Right ventricle myocardium inferior (tissue), 1 donor: ENCODE measurements around the gene URB1. TPM values are rescaled to one million over a fixed set of nuclear protein-coding genes. Genes with fewer than 3 reads are reported as not detected.
"Not testable (repeated sequence)": the region's sequence is repeated elsewhere in the genome, so short reads cannot be mapped to it uniquely, and the experiment has no call there.

Experiments
- ATAC-seq: fragments of 200-7000 bp; cut with Tn5 transposase; one replicate; pipeline ENCODE4 v1.9.1; 2020; ENCODE audit warnings: mild to moderate bottlenecking, moderate library complexity
- DNase-seq: peaks from one replicate; pipeline ENCODE4 v3.0.0; 2021; ENCODE audit errors: missing footprints
- intact Hi-C: fragments of 100-400 bp; cut with DNase I; formaldehyde crosslinking; loops from one replicate; pipeline ENCODE4 v1.11.0; 2022
- total RNA-seq: library from RNA; stranded (reverse); fragmentation: NEBNext Ultra II Directional; extraction: Animal tissue kit (Norgen Biotek cat#: 25700); gene quantifications from one replicate; pipeline ENCODE4 v1.2.1, GENCODE V29; 2021
- donor health status: DM: no; HTN: yes; CAD: no; lungs with severe emphysema.

The URB1 gene
- total RNA-seq, 1 donor from 2014 or later, result 11.6 TPM

DNA sequence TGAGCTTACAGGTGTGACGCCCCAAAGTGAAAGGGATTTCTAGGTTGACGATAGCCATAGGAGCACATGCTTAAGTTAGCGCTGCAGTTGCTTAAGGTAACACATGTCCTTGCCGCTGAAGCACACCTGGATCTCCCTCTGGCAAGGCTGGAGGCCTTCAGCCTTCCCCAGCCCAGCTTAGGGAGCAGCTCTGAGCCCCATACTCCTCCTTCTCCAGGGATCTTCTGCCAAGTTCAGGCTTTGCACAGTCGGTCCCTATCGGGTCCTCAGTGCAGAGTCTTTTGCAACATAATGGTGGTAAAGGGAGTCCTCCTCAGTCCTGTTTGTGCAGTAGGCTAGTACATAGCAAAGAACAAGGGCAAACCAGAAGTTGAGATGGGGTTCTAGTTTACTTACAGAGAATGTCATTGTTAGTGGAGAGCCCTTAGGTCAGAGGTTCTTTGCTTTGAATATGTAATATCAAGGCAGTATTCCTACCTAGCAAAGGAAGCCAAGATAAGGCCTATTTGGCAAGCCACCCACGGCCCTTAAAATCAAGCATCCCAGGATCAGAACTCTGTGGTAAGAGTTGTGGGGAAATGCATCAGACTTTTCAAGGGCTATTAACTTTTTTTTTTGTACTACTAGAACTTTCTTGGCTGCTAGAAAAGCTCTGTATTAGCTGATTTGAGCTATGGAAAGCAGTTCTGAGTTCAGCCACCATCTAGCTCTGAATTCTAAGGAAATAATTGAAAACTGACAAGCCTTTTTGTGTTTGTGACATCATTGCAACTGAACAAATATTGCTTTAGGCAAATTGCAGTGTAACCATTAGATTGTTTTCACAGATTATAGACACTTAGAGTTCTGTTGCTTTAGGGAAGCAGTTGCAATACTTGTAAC, 21.1 kb upstream of the URB1 start:
- no peak for ATAC-seq
- intact Hi-C loops, result loop anchor here (2.0 to 5.0 kb wide), 3 partner anchors 43 to 198 kb away; partner anchors contain the start of gene CFAP298
- DNase-seq, result no peak

GRCh38 chr21:32413015-32413504, 20.2 kb upstream of the URB1 start:
- intact Hi-C loops, result loop anchor here (2.0 to 5.0 kb wide), 3 partner anchors 44 to 199 kb away; partner anchors contain the start of gene CFAP298

DNA sequence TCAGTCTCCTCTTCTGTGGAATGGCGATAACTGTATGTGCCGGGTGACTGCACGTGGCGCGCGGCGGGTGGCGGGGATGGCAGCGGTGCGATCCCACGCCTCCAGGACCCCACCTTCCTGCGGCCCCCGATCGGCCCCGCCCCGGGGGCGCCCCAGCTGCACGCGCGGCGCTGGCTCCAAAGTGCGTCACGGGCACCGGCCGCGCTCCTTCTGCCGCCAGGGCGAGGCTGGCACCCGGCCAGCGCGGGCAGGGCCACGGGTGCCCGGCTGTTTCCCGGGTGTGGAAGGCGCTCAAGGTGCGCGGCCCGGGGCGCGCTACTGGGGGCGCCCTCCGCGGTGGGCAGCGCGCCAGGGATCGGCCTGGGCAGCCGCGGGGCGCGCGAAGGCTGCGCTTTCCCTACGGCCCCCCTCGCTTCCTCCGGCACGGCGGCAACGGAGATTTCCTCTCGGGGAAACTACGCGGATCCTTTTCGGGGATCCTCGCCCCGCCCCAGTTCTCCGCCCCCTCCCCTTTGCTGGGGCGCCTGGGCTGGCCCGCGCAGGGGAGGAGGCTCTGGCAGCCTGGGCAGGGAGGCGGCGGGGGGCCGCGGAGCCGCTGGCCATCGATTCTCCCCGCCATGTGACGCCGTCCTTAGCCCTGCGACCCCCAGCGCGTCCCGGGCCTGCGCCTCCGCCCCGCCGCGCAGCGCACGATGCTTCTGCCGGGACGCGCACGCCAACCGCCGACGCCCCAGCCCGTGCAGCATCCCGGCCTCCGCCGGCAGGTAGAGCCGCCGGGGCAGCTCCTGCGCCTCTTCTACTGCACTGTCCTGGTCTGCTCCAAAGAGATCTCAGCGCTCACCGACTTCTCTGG, 19.6 kb upstream of the URB1 start, which contains the start of gene EVA1C:
Gene EVA1C (plus strand): TSS at position 545 of the 853 bp plus-strand sequence. CDS start 148 bp downstream, at position 693.
- DNase-seq, result peak; percentile 84
- intact Hi-C loops, result loop anchor here (2.0 to 5.0 kb wide), 3 partner anchors 44 to 200 kb away; partner anchors contain the start of gene CFAP298
- ATAC-seq, result peak; percentile 68

More at GRCh38 chr21:32413015-32413504, 20.2 kb upstream of the URB1 start:
- DNase-seq (peak; percentile 74), ATAC-seq (peak; percentile 5)

DNA sequence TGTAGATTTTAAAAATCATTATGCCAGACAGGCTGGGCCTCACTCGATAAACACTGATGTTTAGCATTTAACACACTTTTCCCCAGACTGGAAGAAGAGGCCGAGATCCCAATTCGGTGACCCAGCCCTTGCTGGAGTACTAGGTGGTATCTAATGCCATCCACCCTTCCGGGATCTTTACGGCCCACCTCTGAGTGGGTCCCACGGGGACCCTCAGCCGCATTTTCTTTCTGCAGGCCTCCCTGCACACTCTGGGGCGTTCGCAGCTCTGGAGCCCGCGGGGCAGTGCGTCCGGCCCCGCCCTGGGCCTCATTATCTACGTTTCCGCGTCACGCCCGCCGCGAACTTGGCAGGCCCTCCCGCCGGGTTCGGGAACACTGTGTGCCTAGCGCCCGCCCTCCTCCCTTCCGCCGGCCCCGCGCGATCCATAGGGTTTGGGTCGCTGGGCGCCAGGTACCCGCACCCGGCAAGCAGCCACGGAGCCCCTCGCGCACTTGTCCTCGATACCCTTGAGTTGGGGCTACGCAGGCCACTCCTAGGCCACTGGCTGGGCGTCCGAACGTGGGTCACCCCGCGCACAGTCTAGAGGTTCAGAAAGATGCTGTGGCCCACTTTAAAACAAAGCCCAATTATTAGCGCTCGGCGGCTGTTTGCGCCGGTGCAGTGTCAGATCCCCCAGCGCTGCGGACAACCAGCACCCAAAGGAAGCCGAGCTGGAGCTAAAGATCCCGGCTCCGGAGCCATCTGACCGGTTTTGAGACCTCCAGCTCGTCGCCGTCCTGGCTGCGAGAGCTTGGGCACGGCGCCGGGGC, 18.7 kb upstream of the URB1 start:
- DNase-seq (peak; percentile 97), ATAC-seq (peak; percentile 93)
- intact Hi-C loops, result loop anchor here (1.0 to 5.0 kb wide), 4 partner anchors 18 to 201 kb away; partner anchors contain the start of genes CFAP298 and URB1

DNA sequence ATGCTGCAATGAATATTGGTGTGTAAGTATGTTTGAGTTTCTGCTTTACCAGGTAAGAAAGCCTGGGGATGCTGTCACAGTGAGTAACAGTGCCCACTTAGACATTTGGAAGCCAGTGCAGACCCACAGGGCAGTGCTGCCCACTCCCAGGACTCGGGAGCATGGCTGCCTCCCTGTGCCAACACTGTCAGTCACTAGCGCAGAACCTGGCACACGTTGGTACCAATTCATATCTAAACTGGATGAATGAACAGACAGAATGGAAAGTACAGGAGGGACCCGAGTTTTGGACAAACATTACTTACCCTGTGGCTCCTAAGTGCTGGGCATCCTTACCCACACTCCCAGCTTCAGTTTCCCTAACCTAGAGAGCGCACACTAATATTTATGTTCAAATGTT, 18.1 kb upstream of the URB1 start:
- intact Hi-C loops, result loop anchor here (1.0 to 5.0 kb wide), 2 partner anchors 18 to 201 kb away; partner anchors contain the start of genes CFAP298 and URB1
- no peak for DNase-seq

GRCh38 chr21:32410291-32410690, 17.5 kb upstream of the URB1 start:
- intact Hi-C loops, result loop anchor here (5.0 kb wide), 1 partner anchor 202 kb away; the partner anchor contains the start of gene CFAP298
- no peak for DNase-seq
- no peak for ATAC-seq

More for the DNA sequence above, 18.1 kb upstream of the URB1 start:
- no peak for ATAC-seq

GRCh38 chr21:32406405-32406804, 13.6 kb upstream of the URB1 start:
- intact Hi-C loops, result no loop called here
- DNase-seq, result no peak
- ATAC-seq, result no peak

GRCh38 chr21:32403201-32403777, 10.5 kb upstream of the URB1 start:
- DNase-seq (peak; percentile 77), ATAC-seq (peak; percentile 78)
- intact Hi-C loops, result loop anchor here (1.0 to 2.0 kb wide), 2 partner anchors 160 to 198 kb away; no protein-coding TSS in a partner anchor

GRCh38 chr21:32393677-32394001, 827 bp upstream of the URB1 start:
- ATAC-seq, result no peak
- no peak for DNase-seq
- intact Hi-C loops, result loop anchor here (1.0 kb wide), 1 partner anchor 18 kb away; no protein-coding TSS in a partner anchor

DNA sequence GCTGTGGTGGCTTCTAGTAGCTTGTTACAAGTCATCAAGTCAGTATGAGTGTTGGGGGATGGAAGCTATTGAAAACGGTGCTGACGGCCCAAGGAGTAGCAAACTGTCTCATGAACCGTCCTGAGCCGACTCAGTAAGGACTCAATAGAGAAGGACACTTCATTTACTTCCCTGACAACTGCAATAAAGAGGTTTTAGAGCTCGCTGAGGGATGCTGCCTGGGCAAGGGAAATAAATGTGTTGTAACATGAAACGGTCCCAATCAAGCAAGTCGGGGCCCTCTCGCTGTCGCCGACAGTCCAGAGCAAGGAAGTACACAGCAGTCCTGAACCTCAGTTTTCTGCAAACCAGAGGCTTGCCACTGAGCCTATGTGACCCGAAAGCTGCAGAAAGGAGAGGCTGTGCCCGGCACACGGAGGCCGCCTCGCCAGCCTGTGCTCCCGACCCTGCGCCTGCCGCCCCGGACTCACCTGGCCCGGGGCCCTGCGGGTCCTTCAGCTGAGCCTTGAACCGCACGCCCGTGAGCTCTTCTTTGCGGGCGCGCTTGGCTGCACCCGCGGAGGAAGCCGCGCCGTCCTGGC, 423 bp downstream of the URB1 start:
- intact Hi-C loops, result no loop called here
- DNase-seq (no peak), ATAC-seq (no peak)

- intact Hi-C loops, result no loop called here
- no peak for ATAC-seq
- no peak for DNase-seq
Measured at GRCh38 chr21:32391755-32392154, 1.1 kb downstream of the URB1 start.

DNA sequence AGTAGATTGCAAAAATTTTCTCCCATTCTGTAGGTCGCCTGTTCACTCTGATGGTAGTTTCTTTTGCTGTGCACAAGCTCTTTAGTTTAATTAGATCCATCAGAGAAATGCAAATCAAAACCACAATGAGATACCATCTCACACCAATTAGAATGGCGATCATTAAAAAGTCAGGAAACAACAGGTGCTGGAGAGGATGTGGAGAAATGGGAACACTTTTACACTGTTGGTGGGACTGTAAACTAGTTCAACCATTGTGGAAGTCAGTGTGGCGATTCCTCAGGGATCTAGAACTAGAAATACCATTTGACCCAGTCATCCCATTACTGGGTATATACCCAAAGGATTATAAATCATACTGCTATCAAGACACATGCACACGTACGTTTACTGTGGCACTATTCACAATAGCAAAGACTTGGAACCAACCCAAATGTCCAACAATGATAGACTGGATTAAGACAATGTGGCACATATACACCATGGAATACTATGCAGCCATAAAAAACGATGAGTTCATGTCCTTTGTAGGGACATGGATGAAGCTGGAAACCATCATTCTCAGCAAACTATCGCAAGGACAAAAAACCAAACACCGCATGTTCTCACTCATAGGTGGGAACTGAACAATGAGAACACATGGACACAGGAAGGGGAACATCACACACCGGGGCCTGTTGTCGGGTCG, 2.1 kb downstream of the URB1 start:
- intact Hi-C loops, DNase-seq, ATAC-seq: not testable (repeated sequence)

DNA sequence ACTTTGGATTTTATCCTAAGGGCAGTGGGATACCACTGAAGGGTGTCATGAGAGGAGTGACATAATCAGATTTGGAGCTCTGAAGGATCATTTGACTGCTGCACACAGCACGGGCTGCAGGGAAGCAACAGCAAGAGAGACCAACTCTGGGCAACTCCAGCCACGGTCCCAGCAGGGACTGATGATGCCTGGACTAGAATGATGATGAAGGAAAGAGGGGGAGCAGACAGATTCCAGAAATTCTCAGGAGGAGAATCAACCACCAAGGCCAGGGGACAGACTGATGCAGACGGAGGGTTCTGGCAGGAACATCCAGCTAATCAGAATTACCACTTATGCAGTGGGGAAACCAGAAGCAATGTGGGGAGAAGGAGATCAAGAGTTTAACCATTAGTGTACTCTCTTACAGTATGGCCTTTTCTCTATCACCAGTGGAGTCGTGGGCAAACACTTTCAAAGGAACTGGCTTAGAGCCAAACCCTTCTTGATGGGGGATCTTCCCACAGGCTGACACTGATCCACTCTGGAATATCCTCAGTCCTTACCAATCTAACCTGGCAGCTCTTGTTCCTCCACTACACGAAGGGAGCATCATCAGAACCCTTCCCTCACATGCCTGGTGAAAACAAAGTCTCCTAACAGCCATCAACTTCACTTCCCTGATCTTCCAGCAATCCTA, 3.3 kb downstream of the URB1 start:
- no peak for ATAC-seq

DNA sequence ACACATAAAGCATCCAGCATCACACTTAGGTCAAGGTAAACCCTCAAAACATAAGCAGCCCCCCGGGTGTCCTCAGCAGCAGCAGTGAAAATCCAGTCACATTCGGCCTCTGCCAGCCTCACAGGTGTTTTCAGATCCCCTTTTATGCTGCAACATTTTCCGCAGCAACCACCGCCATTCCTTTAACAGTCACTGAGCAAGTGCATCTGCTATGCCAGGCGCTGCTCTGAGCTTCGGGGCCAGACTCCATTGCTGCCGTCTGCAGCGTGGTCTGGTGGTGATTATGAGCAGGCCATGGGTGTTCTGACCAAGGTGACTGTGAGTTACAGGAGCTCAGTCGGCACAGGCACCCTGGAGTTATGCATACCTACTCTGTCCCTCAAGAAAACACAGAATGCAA, 4.5 kb downstream of the URB1 start:
- ATAC-seq (no peak), DNase-seq (no peak)
- intact Hi-C loops, result no loop called here

More for the DNA sequence above, 3.3 kb downstream of the URB1 start:
- intact Hi-C loops, result no loop called here
- DNase-seq, result no peak

DNA sequence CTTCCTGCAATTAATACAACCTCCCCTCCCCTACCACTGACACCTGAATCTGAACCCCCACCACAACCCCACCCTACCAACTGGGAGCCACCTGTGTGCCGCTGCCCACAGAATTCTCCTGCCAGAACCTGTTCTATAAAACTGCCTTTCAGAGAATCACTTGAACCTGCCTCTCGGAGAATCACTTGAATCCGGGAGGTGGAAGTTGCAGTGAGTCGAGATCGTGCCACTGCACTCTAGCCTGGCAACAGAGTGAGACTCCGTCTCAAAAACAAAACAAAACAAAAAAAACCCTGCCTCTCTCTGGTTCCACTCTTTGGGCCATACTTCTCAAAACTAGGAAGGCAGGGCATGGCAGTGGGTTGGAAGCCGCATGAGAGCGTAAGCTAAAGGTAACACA, 5.7 kb downstream of the URB1 start:
- no peak for ATAC-seq
- no peak for DNase-seq
- intact Hi-C loops, result no loop called here

DNA sequence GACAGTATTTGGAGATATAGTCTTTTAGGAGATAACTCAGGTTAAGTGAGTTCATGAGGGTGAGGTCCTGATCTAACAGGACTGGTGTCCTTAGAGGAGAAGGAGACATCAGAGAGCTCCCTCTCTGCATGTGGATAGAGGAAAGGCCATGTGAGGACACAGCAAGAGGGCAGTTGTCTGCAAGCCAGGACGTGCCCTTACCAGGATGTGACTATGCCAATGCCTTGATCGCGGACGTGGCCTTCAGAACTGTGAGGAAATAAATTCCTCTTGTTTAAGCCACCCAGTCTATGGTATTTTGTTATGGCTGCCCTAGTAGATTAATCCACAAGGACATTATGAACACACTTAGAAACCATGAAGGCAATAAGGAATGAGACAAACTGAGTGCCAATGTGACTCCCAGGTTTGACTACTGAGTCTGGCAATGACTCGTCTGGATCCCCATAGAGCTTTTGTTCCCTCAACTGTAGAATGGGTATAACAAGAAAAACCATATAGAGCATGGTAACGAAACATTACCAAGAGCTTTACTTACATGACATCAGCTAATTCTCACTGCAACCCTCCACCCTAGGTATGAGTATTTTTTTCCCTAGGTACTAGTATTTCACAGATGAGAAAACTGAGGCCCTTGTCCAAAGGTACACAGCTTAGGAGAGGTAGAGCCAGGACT, 6.5 kb downstream of the URB1 start:
- intact Hi-C loops, result no loop called here
- DNase-seq (no peak), ATAC-seq (peak; percentile 84)
